Naive thymus-derived CD4-positive, alpha-beta T cell (primary cell): ENCODE measurements around the gene CROT. TPM values are rescaled to one million over a fixed set of nuclear protein-coding genes. Genes with fewer than 3 reads are reported as not detected.

Experiments
- ATAC-seq: fragments of 150-1000 bp; cut with Tn5 transposase; 2 replicates; pipeline ENCODE4 v1.10.0; 2021; ENCODE audit warnings: mild to moderate bottlenecking, moderate library complexity
- CTCF ChIA-PET: fragments of 350-600 bp; sonication (Branson Sonifier 250); formaldehyde crosslinking; loops from one replicate; lab custom pipeline; 2021; ENCODE audit warnings: antibody characterized with exemption; lab: Charles Lee
- POLR2A ChIA-PET: fragments of 350-600 bp; sonication (Branson Sonifier 250); formaldehyde crosslinking; loops from one replicate; lab custom pipeline; 2021; ENCODE audit warnings: antibody characterized with exemption, inconsistent platforms; lab: Charles Lee
- DNase-seq, 9 donors: peaks; one replicate each; pipeline versions ENCODE4 v3.0.0 to v3.0.0-alpha.2; 2020 to 2022; ENCODE audit warnings: mixed read lengths in 1 of 9
- H3K27ac ChIP-seq: one replicate; pipeline ENCODE4 v1.7.0; 2013; ENCODE audit warnings: mild to moderate bottlenecking, low read depth, low read length, moderate library complexity
- H3K27me3 ChIP-seq, 2 donors: one replicate each; pipeline ENCODE4 v1.7.0; 2013; ENCODE audit warnings: low read length in 2 of 2, mild to moderate bottlenecking in 2 of 2, moderate library complexity in 2 of 2; ENCODE audit not compliant: control insufficient read depth in 2 of 2, insufficient read depth in 2 of 2
- H3K36me3 ChIP-seq, 3 experiments: 1 replicate in 2 of 3; 2 replicates in 1 of 3; pipeline ENCODE4 v1.7.0; 2013; ENCODE audit warnings: low read length in 3 of 3, mild to moderate bottlenecking in 3 of 3, moderate library complexity in 1 of 3; ENCODE audit not compliant: insufficient read depth in 3 of 3, control insufficient read depth in 2 of 3
- H3K4me1 ChIP-seq, 2 donors: one replicate each; pipeline ENCODE4 v1.7.0; 2013; ENCODE audit warnings: low read length in 2 of 2, mild to moderate bottlenecking in 2 of 2, moderate library complexity in 1 of 2; ENCODE audit not compliant: control insufficient read depth in 2 of 2, insufficient read depth in 2 of 2
- H3K4me3 ChIP-seq: 2 replicates; pipeline ENCODE4 v1.7.0; 2013; ENCODE audit warnings: mild to moderate bottlenecking, low read length
- H3K9me3 ChIP-seq, 3 experiments: 1 replicate in 2 of 3; 2 replicates in 1 of 3; pipeline ENCODE4 v1.7.0; 2013; ENCODE audit warnings: low read length in 3 of 3; ENCODE audit not compliant: control insufficient read depth in 2 of 3
- H3K27ac Mint-ChIP-seq, 9 donors: one replicate each; pipeline ENCODE4 v1.8.0; 2020 to 2022; ENCODE audit warnings: mixed read lengths in 9 of 9, mild to moderate bottlenecking in 8 of 9, moderate library complexity in 5 of 9, inconsistent platforms in 2 of 9
- H3K27me3 Mint-ChIP-seq, 5 donors: one replicate each; pipeline ENCODE4 v1.8.0; 2021 to 2022; ENCODE audit warnings: mixed read lengths in 5 of 5, mild to moderate bottlenecking in 1 of 5
- H3K36me3 Mint-ChIP-seq, 5 donors: one replicate each; pipeline ENCODE4 v1.8.0; 2020 to 2022; ENCODE audit warnings: mixed read lengths in 5 of 5, mild to moderate bottlenecking in 3 of 5, inconsistent platforms in 1 of 5
- H3K4me1 Mint-ChIP-seq, 7 donors: one replicate each; pipeline ENCODE4 v1.8.0; 2020 to 2022; ENCODE audit warnings: mixed read lengths in 7 of 7, mild to moderate bottlenecking in 3 of 7, inconsistent platforms in 1 of 7
- H3K4me3 Mint-ChIP-seq, 10 donors: one replicate each; pipeline ENCODE4 v1.8.0; 2020 to 2022; ENCODE audit warnings: mild to moderate bottlenecking in 10 of 10, mixed read lengths in 10 of 10, moderate library complexity in 6 of 10, inconsistent platforms in 2 of 10
- H3K9me3 Mint-ChIP-seq, 11 donors: one replicate each; pipeline ENCODE4 v1.8.0; 2020 to 2022; ENCODE audit warnings: mixed read lengths in 11 of 11, mild to moderate bottlenecking in 4 of 11, inconsistent platforms in 1 of 11, moderate library complexity in 1 of 11
- intact Hi-C, 2 donors: fragments of 100-400 bp; cut with micrococcal nuclease; formaldehyde crosslinking; loops; one replicate each; pipeline ENCODE4 v1.15.1; 2023
- polyA plus RNA-seq, 2 donors: library from polyadenylated mRNA; unstranded; fragments of 300-500 nt; fragmentation: Illumina TruSeq; gene quantifications; one replicate each; pipeline ENCODE4 v1.2.3, GENCODE V29; 2021
- total RNA-seq, 6 experiments: library from RNA in 5 of 6; stranded (reverse) in 5 of 6; gene quantifications; 1 replicate in 5 of 6; 2 replicates in 1 of 6; pipeline ENCODE4 v1.2.3 and lab custom pipeline; 2021 to 2026

The CROT gene
- total and polyA plus RNA-seq, 7 experiments from 2014 or later, result 5.6 to 15.2 (median 9.1) TPM

DNA sequence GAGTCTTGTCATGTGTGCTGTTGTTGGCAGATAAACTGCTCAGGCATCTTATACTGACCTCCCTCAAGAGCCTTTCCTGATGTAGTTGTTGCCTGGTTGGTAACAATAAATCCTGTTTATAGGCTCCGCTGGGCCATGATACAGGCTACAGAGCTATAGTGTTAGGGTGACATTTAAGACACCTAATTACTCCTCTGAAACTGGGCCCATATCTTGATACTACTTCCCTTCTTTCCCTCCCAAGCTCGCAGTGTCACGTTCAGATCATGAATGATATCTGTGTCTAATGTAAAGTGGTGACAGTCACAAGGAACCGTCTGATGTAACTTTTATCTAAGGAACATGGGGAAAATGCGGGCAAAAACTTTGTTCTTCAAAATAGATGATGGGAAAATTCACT, 35.4 kb downstream of the CROT start:
- CTCF ChIA-PET, result no interaction called here
- DNase-seq (no peak), ATAC-seq (no peak)

DNA sequence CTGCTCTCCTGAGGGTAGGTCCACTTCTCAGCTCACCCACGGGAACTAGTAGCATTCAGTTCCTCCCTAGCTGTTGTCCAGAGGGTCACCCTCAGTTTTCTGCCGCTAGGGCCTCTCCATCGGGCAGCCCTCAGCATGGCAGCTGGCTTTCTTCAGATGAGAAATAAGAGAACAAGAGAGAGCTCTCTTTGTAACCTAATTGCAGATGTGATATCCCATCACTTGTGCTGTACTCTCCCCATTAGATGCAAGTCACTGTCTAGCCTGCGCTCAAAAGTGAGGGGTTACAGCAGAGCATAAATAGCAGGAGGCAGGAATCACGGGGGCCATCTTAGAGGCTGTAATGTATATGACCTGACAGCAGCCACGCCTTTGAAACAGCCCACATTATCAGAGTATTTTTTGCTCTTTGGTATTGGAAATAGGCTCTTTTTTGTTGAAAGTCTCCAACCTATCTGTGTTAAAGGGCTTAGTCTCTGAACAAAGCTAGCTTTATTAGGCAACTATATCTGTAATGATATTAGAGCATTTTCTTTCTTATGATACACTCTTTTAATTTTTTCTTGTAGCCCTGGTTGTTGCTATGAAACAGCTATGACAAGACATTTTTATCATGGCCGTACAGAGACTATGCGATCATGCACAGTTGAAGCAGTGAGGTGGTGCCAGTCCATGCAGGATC, 45.7 kb downstream of the CROT start:
- Mint-ChIP-seq H3K4me3 (no peak overlapping the region), H3K9me3 (peaks cover 0 to 13% (median 0%) of the 10 kb centered on the region in 11 donors), H3K4me1 (peaks cover 0 to 24% (median 0%) of the 10 kb centered on the region in 7 donors), H3K36me3 (peaks cover 18 to 75% (median 54%) of the 10 kb centered on the region in 5 donors), H3K27me3 (no peaks in the 10 kb centered on the region), H3K27ac (no peak overlapping the region)
- Histone ChIP-seq H3K27ac (no peak overlapping the region), H3K9me3 (no peaks in the 10 kb centered on the region), H3K4me1 (no peaks in the 10 kb centered on the region), H3K4me3 (no peak overlapping the region), H3K27me3 (no peaks in the 10 kb centered on the region), H3K36me3 (peaks cover 7 to 19% (median 7%) of the 10 kb centered on the region in 3 experiments)
- intact Hi-C loops, result no loop called here
- no peak for DNase-seq
- no peak for ATAC-seq
- CTCF ChIA-PET, result no interaction called here
- POLR2A ChIA-PET, result no interaction called here

More for the DNA sequence above, 35.4 kb downstream of the CROT start:
- Histone ChIP-seq H3K27me3 (no peaks in the 10 kb centered on the region), H3K36me3 (peaks cover 0 to 8% (median 0%) of the 10 kb centered on the region in 3 experiments), H3K27ac (no peak overlapping the region), H3K4me3 (no peak overlapping the region), H3K9me3 (no peaks in the 10 kb centered on the region), H3K4me1 (no peaks in the 10 kb centered on the region)
- Mint-ChIP-seq H3K4me3 (no peak overlapping the region), H3K4me1 (no peaks in the 10 kb centered on the region), H3K27me3 (no peaks in the 10 kb centered on the region), H3K9me3 (peaks cover 0 to 6% (median 0%) of the 10 kb centered on the region in 11 donors), H3K36me3 (peaks cover 21 to 56% (median 45%) of the 10 kb centered on the region in 5 donors), H3K27ac (no peak overlapping the region)
- intact Hi-C loops, result no loop called here
- POLR2A ChIA-PET, result no interaction called here

DNA sequence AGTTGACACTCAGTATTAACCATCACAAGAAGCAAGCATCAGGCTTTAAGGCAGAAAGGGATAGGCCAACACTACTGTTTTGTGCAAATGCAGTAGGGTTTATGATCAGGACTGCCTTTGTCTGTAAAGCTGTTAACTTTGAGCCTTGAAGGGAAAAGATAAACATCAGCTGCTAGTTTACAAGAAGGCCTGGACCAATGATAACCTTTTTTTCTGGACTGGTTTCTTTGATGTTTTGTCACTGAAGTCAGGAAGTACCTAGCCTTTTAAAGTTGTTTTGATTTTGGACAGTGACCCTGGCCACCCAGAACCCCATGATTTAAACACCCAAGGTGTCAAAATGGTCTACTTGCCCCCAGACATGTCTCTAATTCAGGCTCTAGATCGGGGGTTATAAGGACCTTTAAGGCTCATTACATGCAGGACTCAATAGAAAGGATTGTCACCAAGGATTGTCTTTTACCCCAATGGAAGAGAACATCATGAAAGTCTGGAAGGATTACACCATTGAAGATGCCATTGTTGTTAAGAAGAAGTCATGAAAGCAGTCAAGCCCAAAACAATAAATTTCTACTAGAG, 50.1 kb downstream of the CROT start:
- peaks cover 4 to 54% (median 31%) of the 10 kb centered on the region in 5 donors for H3K36me3 Mint-ChIP-seq
- peaks cover 0 to 24% (median 0%) of the 10 kb centered on the region in 7 donors for H3K4me1 Mint-ChIP-seq
- CTCF ChIA-PET, result no interaction called here

DNA sequence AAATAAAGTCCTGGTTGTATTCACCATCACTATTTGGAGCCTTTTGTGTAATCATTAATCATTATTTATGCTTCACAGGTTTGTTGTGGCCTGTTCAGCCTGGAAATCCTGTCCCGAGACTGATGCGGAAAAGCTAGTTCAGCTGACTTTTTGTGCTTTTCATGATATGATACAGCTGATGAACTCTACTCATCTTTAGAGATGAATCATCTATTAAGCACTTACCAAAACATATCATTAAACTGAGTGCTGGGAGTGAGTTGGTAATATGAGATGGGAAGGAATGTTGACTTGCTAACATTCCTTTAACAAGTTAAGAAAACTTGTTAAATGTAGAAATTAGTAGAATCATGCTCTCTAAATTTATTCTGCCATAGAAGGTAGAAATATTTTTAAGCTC, 53.0 kb downstream of the CROT start:
- no peak overlapping the region for H3K27ac ChIP-seq
- no peaks in the 10 kb centered on the region for H3K27me3 ChIP-seq
- intact Hi-C loops, result no loop called here
- no peaks in the 10 kb centered on the region for H3K4me1 ChIP-seq
- H3K4me1 Mint-ChIP-seq, result peaks cover 0 to 7% (median 0%) of the 10 kb centered on the region in 7 donors
- H3K36me3 ChIP-seq, result peaks cover 0 to 2% (median 0%) of the 10 kb centered on the region in 3 experiments
- H3K4me3 Mint-ChIP-seq, result no peak overlapping the region
- DNase-seq (no peak), ATAC-seq (no peak)
- no peaks in the 10 kb centered on the region for H3K27me3 Mint-ChIP-seq
- peaks cover 4 to 32% (median 16%) of the 10 kb centered on the region in 5 donors for H3K36me3 Mint-ChIP-seq
- ChIA-PET CTCF (no interaction called here), POLR2A (no interaction called here)
- H3K4me3 ChIP-seq, result no peak overlapping the region
- no peak overlapping the region for H3K27ac Mint-ChIP-seq
- H3K9me3 Mint-ChIP-seq, result peaks cover 0 to 2% (median 0%) of the 10 kb centered on the region in 11 donors
- H3K9me3 ChIP-seq, result no peaks in the 10 kb centered on the region

More for the DNA sequence above, 50.1 kb downstream of the CROT start:
- no peak overlapping the region for H3K27ac Mint-ChIP-seq
- no peaks in the 10 kb centered on the region for H3K27me3 ChIP-seq
- no peaks in the 10 kb centered on the region for H3K27me3 Mint-ChIP-seq
- H3K4me3 ChIP-seq, result no peak overlapping the region
- peaks cover 7 to 15% (median 7%) of the 10 kb centered on the region in 3 experiments for H3K36me3 ChIP-seq
- no peak overlapping the region for H3K4me3 Mint-ChIP-seq
- H3K4me1 ChIP-seq, result no peaks in the 10 kb centered on the region
- ATAC-seq (no peak), DNase-seq (no peak)
- POLR2A ChIA-PET, result no interaction called here
- no peaks in the 10 kb centered on the region for H3K9me3 ChIP-seq
- intact Hi-C loops, result no loop called here
- H3K9me3 Mint-ChIP-seq, result peaks cover 0 to 2% (median 0%) of the 10 kb centered on the region in 11 donors
- no peak overlapping the region for H3K27ac ChIP-seq

DNA sequence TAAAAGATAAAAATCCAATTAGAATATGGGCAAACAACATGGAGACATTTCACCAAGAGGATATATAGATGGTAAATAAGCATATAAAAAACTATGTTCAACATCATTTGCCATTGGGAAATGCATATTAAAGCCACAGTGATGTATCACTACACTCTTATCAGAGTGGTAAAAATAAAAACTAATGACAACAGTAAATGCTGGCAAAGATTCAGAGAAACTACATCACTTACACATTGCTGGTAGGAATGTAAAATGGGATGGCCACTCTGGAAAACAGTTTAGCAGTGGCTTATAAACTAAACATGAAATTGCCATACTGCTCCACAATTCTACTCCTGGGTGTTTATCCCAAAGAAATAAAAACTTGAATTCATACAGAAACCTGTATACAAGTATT, 59.2 kb downstream of the CROT start:
- Mint-ChIP-seq H3K27me3 (peaks cover 0 to 6% (median 4%) of the 10 kb centered on the region in 5 donors), H3K4me3 (no peak overlapping the region), H3K4me1 (no peaks in the 10 kb centered on the region), H3K9me3 (peaks cover 0 to 2% (median 0%) of the 10 kb centered on the region in 11 donors), H3K27ac (no peak overlapping the region), H3K36me3 (no peaks in the 10 kb centered on the region)
- CTCF ChIA-PET, result interaction anchor here (1.2 kb wide), 1 partner anchor 12 kb away, joined by 3 read pairs; no protein-coding TSS in a partner anchor
- intact Hi-C loops, result no loop called here
- Histone ChIP-seq H3K4me3 (no peak overlapping the region), H3K27me3 (no peaks in the 10 kb centered on the region), H3K4me1 (no peaks in the 10 kb centered on the region), H3K27ac (no peak overlapping the region), H3K9me3 (no peaks in the 10 kb centered on the region), H3K36me3 (no peaks in the 10 kb centered on the region)
- no peak for DNase-seq
- POLR2A ChIA-PET, result no interaction called here
- no peak for ATAC-seq

DNA sequence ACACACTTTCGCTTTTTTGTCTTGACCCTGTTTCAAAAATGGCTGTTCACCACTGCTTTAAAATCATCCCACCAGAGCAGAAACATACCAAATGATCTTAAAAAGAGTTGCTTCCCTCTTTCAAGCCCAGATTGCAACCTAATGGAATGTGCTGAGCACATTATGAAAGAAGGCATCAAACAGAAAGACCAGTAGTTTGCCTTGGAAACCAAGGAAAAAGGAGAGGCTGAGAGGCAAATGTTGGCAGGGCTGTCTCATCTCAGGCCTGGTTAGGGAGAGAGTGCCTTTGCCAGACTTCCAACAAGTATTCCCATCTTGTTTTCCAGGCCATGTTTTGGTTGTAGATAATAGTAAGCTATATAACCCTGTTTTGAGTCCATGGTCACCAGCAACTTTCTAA, 65.7 kb downstream of the CROT start:
- Histone ChIP-seq H3K4me3 (no peak overlapping the region), H3K4me1 (no peaks in the 10 kb centered on the region), H3K27me3 (no peaks in the 10 kb centered on the region), H3K9me3 (no peaks in the 10 kb centered on the region), H3K36me3 (no peaks in the 10 kb centered on the region), H3K27ac (no peak overlapping the region)
- ATAC-seq (no peak), DNase-seq (no peak)
- Mint-ChIP-seq H3K4me1 (no peaks in the 10 kb centered on the region), H3K9me3 (peaks cover 0 to 2% (median 0%) of the 10 kb centered on the region in 11 donors), H3K27ac (no peak overlapping the region), H3K36me3 (no peaks in the 10 kb centered on the region), H3K27me3 (peaks cover 0 to 10% (median 4%) of the 10 kb centered on the region in 5 donors), H3K4me3 (no peak overlapping the region)
- POLR2A ChIA-PET, result no interaction called here
- CTCF ChIA-PET, result interaction anchor here (0.9 kb wide), 1 partner anchor 99 kb away, joined by 3 read pairs; no protein-coding TSS in a partner anchor
- intact Hi-C loops, result no loop called here
